ENCODE measurements around the gene CCDC148.
A peak's percentile ranks its signal among the peaks of the same experiment; 100 is the strongest.
"Not testable (repeated sequence)": the region's sequence is repeated elsewhere in the genome, so short reads cannot be mapped to it uniquely, and the experiment has no call there.

The CCDC148 gene

GRCh38 chr2:158481116-158481515 lies 24.6 kb upstream of the CCDC148 start:
- no peak for DNase-seq

GRCh38 chr2:158478816-158479215 lies 22.3 kb upstream of the CCDC148 start:
- no peak for DNase-seq

GRCh38 chr2:158478237-158478636 lies 21.7 kb upstream of the CCDC148 start:
- DNase-seq, result no peak

GRCh38 chr2:158477202-158477601 lies 20.6 kb upstream of the CCDC148 start:
- DNase-seq, result no peak

GRCh38 chr2:158474526-158475011 lies 18.0 kb upstream of the CCDC148 start:
- DNase-seq, result not testable (repeated sequence)

- DNase-seq, result no peak
Observed at GRCh38 chr2:158473719-158474392, 17.3 kb upstream of the CCDC148 start.

GRCh38 chr2:158473300-158473699 lies 16.7 kb upstream of the CCDC148 start:
- DNase-seq, result not testable (repeated sequence)

- not testable (repeated sequence) for DNase-seq
Observed at GRCh38 chr2:158472829-158473228, 16.3 kb upstream of the CCDC148 start.

GRCh38 chr2:158467248-158467647 lies 10.7 kb upstream of the CCDC148 start:
- DNase-seq, result no peak

- no peak for DNase-seq
Observed at GRCh38 chr2:158464426-158465281, 8.1 kb upstream of the CCDC148 start.

GRCh38 chr2:158463496-158464095 lies 7.0 kb upstream of the CCDC148 start:
- no peak for DNase-seq

GRCh38 chr2:158460632-158461297 lies 4.2 kb upstream of the CCDC148 start:
- no peak for DNase-seq

- no peak for DNase-seq
Observed at GRCh38 chr2:158459161-158460003, 2.8 kb upstream of the CCDC148 start.

- DNase-seq, result no peak
Observed at GRCh38 chr2:158458617-158458920, 2.0 kb upstream of the CCDC148 start.

- peak; percentile 67 for DNase-seq
Observed at GRCh38 chr2:158457826-158458616, 1.5 kb upstream of the CCDC148 start.

GRCh38 chr2:158457092-158457825 lies 706 bp upstream of the CCDC148 start:
- peak; percentile 55 for DNase-seq

- no peak for DNase-seq
Observed at GRCh38 chr2:158443606-158444005, 12.9 kb downstream of the CCDC148 start.

GRCh38 chr2:158439062-158439461 lies 17.5 kb downstream of the CCDC148 start:
- not testable (repeated sequence) for DNase-seq

GRCh38 chr2:158433716-158434115 lies 22.8 kb downstream of the CCDC148 start:
- not testable (repeated sequence) for DNase-seq

- DNase-seq, result no peak
Observed at GRCh38 chr2:158432117-158432516, 24.4 kb downstream of the CCDC148 start.

- no peak for DNase-seq
Observed at GRCh38 chr2:158414538-158414937, 42.0 kb downstream of the CCDC148 start.

Data from CD4-positive, alpha-beta T cell treated with Interleukin-6 for 4 hours (primary cell).